Adipose tissue (tissue), 3 donors: ENCODE results near the gene ZNF652. TPM values are rescaled to one million over a fixed set of nuclear protein-coding genes. Genes with fewer than 3 reads are reported as not detected.

Experiments used
- H3K27ac ChIP-seq: one replicate; pipeline ENCODE4 v1.5.1; 2013; ENCODE audit warnings: low read depth, low read length
- WGBS, 3 donors: extraction: QIAGEN DNeasy Blood & Tissue Kit; methylation state at CpG; one replicate each; pipeline ENCODE4 v1.1.7; 2013; 5-methylcytosine and 5-hydroxymethylcytosine counted together
- polyA plus RNA-seq, 3 donors: library from polyadenylated mRNA; stranded (reverse); fragments of 200-250 nt; gene quantifications; one replicate each; pipeline ENCODE4 v1.2.3, GENCODE V29; 2013
- donor health status: healthy with polysubstance abuse.
- donor health status: Bipolar disorder and iron deficiency.
- donor health status: healthy.

ZNF652 gene
- polyA plus RNA-seq, 3 donors: 4.2 to 10.3 (median 4.6) TPM

GRCh38 chr17:49364119-49364518 lies 2.1 kb upstream of the ZNF652 start:
- 92 to 97% (median 92%) methylated on average over 2 of the region's 2 CpGs for WGBS, 3 donors

GRCh38 chr17:49363251-49363650 lies 1.2 kb upstream of the ZNF652 start:
- H3K27ac ChIP-seq: no peak overlapping the region
- WGBS, 3 donors: 88 to 94% (median 94%) methylated on average over 4 of the region's 4 CpGs

More at GRCh38 chr17:49364119-49364518, 2.1 kb upstream of the ZNF652 start:
- H3K27ac ChIP-seq: no peak overlapping the region

DNA sequence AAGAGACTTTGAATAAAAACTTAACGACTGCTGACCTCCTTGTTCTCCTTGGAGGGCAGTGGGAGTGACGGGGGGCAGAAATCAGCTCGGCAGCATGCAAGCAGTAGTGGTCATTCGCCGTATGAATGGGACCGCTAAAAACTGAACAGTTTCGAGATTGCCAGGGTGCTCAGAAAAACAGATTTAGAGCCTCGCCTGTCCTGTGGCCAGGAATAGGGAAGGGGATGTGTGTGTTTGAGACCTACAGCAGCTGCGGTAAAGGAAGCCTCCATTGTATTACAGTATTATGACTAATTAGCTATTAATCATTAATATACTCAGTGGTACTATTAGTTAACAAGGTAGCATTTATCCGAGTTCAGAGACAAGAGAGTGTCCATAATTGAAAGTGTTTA lies 670 bp upstream of the ZNF652 start:
- no peak overlapping the region for H3K27ac ChIP-seq
- 14 to 16% (median 15%) methylated on average over 10 of the region's 10 CpGs for WGBS, 3 donors

- peak overlapping the region; percentile 56 for H3K27ac ChIP-seq
- 0 to 1% (median 1%) methylated on average over 41 to 52 of the region's 52 CpGs for WGBS, 3 donors
Measured at GRCh38 chr17:49361129-49361901, 735 bp downstream of the ZNF652 start.

DNA sequence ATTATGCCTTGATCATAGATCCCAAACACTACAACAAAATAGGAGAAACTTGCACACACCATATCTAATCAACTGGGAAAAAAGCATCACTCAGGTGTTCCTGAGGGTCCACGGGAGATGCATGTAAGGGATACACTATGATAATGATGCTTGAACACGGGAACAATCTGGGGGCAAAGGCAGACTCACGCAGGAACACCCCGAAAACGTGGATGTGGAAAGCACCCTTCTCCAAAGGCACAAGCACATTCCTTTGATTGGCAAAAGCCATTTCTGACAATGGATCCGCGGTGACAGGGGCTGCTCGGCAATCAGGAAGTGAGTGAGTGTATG lies 1.3 kb downstream of the ZNF652 start:
- H3K27ac ChIP-seq: no peak overlapping the region
- 2 to 3% (median 2%) methylated on average over 8 of the region's 8 CpGs for WGBS, 3 donors

DNA sequence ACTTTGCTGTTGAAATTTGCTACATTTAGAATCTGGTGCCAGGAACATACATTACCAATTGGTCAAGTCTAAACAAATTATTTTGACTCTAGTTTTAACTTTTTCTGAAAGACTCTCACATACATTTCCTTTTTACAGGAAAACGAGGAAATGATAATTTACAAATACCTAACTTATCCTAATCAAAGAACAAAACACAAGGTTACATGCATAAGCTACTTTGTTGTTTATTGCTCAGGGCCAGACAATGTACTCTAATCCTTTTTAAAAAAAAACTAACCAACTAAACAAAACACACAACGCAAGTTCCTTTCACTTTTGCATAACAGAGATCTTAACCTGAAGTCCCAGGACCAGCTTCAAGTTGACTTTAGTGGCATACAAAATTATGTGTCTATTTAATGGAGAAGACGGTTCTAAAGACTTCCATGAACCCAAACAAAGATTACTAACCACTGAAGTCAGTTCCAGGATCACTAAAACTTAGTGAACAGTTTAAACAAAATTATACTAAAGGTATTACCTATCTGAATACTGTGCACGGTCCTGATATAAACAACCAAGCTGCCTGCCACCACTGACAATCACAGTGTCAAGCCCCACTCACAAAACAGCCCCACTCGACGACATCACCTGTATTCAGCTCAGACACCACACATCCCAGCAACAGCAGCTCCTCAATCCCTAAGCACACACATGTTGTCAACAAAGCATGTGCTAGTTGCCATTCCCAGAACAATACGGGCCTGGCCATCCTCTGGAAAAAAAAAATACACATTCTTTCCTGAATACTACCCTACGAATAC lies 1.9 kb downstream of the ZNF652 start:
- 7 to 18% (median 17%) methylated on average over 8 of the region's 8 CpGs for WGBS, 3 donors
- H3K27ac ChIP-seq: no peak overlapping the region

DNA sequence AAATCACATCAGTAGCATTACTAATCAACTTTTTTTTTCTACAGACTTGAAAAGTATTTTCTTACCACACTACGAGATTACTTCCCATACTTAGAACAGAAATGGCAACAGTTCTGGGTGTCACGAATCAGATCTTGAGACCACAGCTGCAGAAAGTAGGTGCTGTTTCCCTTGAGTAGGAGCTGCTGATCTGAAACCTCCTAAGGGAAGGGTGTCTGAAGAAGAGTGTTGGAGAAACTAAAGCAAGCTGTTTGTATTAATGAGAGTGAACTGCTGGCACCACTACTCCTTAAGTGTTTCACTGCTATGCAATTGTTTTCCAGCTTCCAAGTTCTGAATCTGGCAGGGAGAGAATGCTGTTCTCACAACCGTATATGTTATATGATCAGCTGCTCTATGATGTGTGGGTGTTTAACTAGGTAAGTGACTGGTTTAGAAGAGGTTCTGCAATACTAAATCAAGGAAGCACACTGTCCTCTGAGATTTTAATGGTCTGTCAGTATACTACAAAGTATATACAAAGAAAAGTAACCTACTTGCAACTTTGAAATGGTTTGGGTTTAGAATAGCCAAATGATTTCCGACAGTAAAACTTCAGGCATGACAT lies 3.3 kb downstream of the ZNF652 start:
- 32 to 54% (median 48%) methylated on average over 4 of the region's 4 CpGs for whole genome bisulfite sequencing, 3 donors
- H3K27ac ChIP-seq: no peak overlapping the region

- no peak overlapping the region for H3K27ac ChIP-seq
- WGBS, 3 donors: 39 to 83% (median 83%) methylated on average over 3 of the region's 3 CpGs
Measured at GRCh38 chr17:49357516-49357915, 4.5 kb downstream of the ZNF652 start.

GRCh38 chr17:49356320-49356719 lies 5.7 kb downstream of the ZNF652 start:
- H3K27ac ChIP-seq: no peak overlapping the region
- WGBS, 3 donors: 67 to 94% (median 91%) methylated on average over 5 of the region's 5 CpGs

DNA sequence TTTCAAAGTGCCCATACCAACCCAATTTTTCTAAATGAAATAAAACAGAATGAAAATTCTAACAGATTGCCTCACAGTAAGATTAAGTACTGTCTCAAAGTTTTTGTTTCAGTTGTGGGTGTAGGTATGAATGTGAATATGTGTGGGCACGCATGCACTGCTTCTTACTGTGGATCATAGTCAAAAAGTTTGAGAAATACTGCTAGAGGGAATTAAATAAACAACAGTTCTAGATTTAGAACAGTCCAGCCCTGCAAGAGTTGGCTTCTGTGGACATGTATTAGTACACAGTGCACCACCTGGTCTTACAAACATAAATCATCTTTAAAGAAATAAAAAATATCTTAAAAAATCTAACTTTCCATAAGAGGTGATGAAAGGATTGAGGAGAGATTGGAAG lies 8.4 kb downstream of the ZNF652 start:
- H3K27ac ChIP-seq: no peak overlapping the region
- WGBS, 3 donors: 39 to 71% (median 54%) methylated on average over 1 of the region's 1 CpG

DNA sequence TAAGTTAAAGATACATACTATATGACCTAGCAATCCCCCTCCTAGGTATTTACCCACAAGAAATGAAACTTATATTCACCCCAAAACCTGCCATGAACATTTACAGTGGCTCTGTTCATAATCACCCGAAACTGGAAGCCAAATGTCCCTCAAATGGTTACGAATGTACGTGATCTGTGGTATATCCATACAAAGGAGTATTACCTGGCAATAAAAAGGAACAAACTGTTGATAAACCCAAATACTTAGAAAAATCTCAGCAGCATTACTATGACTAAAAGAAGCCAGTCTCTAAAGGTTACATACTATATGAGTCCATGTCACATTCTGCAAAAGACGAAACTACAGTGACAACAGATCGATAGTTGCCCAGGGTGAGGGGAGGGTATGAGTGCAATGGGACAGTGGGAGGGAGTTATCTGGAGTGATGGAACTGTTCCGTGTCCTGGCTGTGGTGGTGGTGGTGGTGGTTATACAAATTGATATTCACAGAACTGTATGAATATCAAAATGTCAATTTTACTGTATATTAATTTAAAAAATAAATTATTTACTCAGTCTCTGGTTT lies 9.4 kb downstream of the ZNF652 start:
- no peak overlapping the region for H3K27ac ChIP-seq
- 95 to 97% (median 97%) methylated on average over 6 of the region's 6 CpGs for WGBS, 3 donors

- no peak overlapping the region for H3K27ac ChIP-seq
- 96 to 97% (median 97%) methylated on average over 3 of the region's 3 CpGs for WGBS, 3 donors
Measured at GRCh38 chr17:49351572-49352140, 10.4 kb downstream of the ZNF652 start.

GRCh38 chr17:49349541-49349940 lies 12.5 kb downstream of the ZNF652 start:
- H3K27ac ChIP-seq: no peak overlapping the region

DNA sequence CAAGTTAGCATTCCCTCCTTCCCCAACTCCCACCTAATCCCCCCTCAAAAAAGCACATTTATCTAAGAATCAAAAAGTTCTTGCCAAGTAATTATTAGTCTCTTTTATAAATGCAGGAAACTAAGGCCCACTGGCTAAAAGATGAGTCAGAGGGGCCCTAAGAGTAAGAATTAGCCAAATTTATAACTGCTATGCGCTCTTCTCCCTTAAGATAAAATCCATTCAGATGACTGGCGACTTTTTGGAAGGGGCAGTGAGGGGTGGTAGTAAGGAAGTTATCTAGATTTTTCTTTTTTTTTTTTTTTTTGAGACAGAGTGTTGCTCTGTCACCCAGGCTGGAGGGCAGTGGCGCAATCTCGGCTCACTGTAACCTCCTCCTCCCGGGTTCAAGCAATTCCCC lies 17.1 kb downstream of the ZNF652 start:
- no peak overlapping the region for H3K27ac ChIP-seq
- WGBS, 3 donors: 44 to 86% (median 78%) methylated on average over 5 of the region's 5 CpGs

DNA sequence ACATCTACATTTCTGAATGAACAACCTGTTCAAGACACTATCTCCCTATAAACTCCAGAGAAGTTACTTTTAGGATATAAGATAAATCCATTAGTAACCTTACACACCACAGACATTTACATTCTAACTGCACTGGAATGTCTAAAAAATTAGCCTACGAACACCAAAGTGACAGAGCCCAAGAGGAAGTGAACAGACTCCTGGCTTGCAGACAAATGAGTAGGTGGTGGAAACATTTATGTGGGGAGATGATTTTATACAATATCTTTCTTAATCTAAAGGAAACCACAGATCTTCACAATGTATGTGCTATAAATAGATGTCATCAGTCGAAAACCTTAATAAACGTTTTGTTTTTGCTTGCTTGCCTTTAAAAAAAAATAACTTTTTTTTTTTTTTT lies 18.8 kb downstream of the ZNF652 start:
- no peak overlapping the region for H3K27ac ChIP-seq
- WGBS, 3 donors: 20 to 54% (median 23%) methylated on average over 3 of the region's 3 CpGs

GRCh38 chr17:49342575-49342936 lies 19.5 kb downstream of the ZNF652 start:
- 0 to 32% (median 26%) methylated on average over 1 of the region's 1 CpG for WGBS, 3 donors
- H3K27ac ChIP-seq: no peak overlapping the region

DNA sequence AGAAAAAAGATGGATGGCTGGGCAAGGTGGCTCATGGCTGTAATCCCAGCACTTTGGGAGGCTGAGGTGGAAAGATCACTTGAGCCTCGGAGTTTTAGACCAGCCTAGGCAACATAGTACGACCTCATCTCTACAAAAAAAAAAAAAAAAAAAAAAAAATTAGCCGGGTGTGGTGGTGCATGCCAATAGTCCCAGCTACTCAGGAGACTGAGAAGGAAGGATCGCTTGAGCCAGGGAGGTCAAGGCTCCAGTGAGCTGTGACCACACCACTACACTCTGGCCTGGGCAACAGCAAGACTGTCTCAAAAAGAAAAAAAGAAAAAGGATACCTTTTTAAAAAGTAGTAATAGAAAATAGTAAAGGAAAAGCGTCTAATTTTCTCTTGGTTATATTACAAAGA lies 20.7 kb downstream of the ZNF652 start:
- 48 to 72% (median 53%) methylated on average over 4 to 5 of the region's 5 CpGs for WGBS, 3 donors
- no peak overlapping the region for H3K27ac ChIP-seq

GRCh38 chr17:49339354-49339753 lies 22.7 kb downstream of the ZNF652 start:
- 74 to 88% (median 79%) methylated on average over 6 of the region's 6 CpGs for WGBS, 3 donors
- no peak overlapping the region for H3K27ac ChIP-seq

DNA sequence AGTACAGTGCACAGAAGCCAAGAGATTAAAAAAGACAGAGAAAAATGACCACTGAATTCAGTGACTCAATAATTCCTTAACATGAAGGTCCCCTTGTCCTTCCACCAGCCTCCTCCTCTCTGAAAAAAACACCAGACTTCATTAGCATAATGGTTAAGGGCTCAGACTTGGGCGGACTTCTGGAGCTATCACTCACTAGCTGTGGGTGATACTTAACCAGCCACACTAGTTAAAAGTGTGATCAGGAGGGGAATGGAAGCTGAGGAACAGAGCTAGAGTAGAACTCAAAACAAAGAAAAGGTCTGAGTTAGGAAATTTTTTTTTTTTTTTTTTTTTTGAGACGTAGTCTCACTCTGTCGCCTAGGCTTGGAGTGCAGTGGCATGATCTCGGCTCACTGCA lies 23.2 kb downstream of the ZNF652 start:
- H3K27ac ChIP-seq: no peak overlapping the region
- 81 to 89% (median 81%) methylated on average over 3 to 4 of the region's 4 CpGs for WGBS, 3 donors
